Stimulated activated CD8-positive, alpha-beta memory T cell treated with anti-CD3 and anti-CD28 coated beads, Interleukin-7, amount 100 ng/mL, for 24 hours (primary cell): Measurements from ENCODE around the gene HNRNPF.
"Not testable (repeated sequence)": the region's sequence is repeated elsewhere in the genome, so short reads cannot be mapped to it uniquely, and the experiment has no call there.

Experiments used
- DNase-seq: peaks from one replicate; pipeline ENCODE4 v3.0.0-alpha.2; 2020; ENCODE audit warnings: low read depth

HNRNPF gene

GRCh38 chr10:43396928-43397624, 11.9 kb downstream of the HNRNPF start:
- DNase-seq, result no peak

GRCh38 chr10:43396061-43396927, 12.7 kb downstream of the HNRNPF start:
- no peak for DNase-seq

- DNase-seq, result no peak
Observed at GRCh38 chr10:43395571-43396060, 13.4 kb downstream of the HNRNPF start.

GRCh38 chr10:43394868-43395267, 14.1 kb downstream of the HNRNPF start:
- DNase-seq, result no peak

- DNase-seq, result no peak
Observed at GRCh38 chr10:43393606-43394360, 15.2 kb downstream of the HNRNPF start.

- DNase-seq, result not testable (repeated sequence)
Observed at GRCh38 chr10:43393186-43393585, 15.8 kb downstream of the HNRNPF start.

GRCh38 chr10:43392748-43393147, 16.2 kb downstream of the HNRNPF start:
- no peak for DNase-seq

- no peak for DNase-seq
Observed at GRCh38 chr10:43391496-43391895, 17.5 kb downstream of the HNRNPF start.

GRCh38 chr10:43390759-43391158, 18.2 kb downstream of the HNRNPF start:
- no peak for DNase-seq

- no peak for DNase-seq
Observed at GRCh38 chr10:43390333-43390732, 18.7 kb downstream of the HNRNPF start.

GRCh38 chr10:43389867-43390266, 19.1 kb downstream of the HNRNPF start:
- no peak for DNase-seq

GRCh38 chr10:43387678-43388032, 21.3 kb downstream of the HNRNPF start:
- no peak for DNase-seq

GRCh38 chr10:43386981-43387677, 21.9 kb downstream of the HNRNPF start:
- no peak for DNase-seq

GRCh38 chr10:43386549-43386948, 22.4 kb downstream of the HNRNPF start:
- no peak for DNase-seq

GRCh38 chr10:43385412-43386004, 23.5 kb downstream of the HNRNPF start:
- no peak for DNase-seq

GRCh38 chr10:43384252-43385221, 24.4 kb downstream of the HNRNPF start:
- DNase-seq, result no peak

- DNase-seq, result no peak
Observed at GRCh38 chr10:43383204-43383971, 25.6 kb downstream of the HNRNPF start.

GRCh38 chr10:43380610-43381222, 28.3 kb downstream of the HNRNPF start:
- DNase-seq, result no peak

- DNase-seq, result no peak
Observed at GRCh38 chr10:43377424-43377883, 31.5 kb downstream of the HNRNPF start.
